GM18868 (cell line): Measurements from ENCODE around the gene PRSS48.
"Not testable (repeated sequence)": the region's sequence is repeated elsewhere in the genome, so short reads cannot be mapped to it uniquely, and the experiment has no call there.

Experiments
- ATAC-seq: cut with Tn5 transposase; IDR thresholded peaks from one replicate; pipeline ENCODE4 v1.9.1; 2021; ENCODE audit warnings: mild to moderate bottlenecking, moderate library complexity; ENCODE audit not compliant: unreplicated experiment

Gene PRSS48

GRCh38 chr4:151315212-151315886 lies 38.4 kb downstream of the PRSS48 start:
- ATAC-seq = no peak

- no peak for ATAC-seq
Measured at GRCh38 chr4:151316645-151317044, 39.7 kb downstream of the PRSS48 start.

GRCh38 chr4:151318307-151319006 lies 41.5 kb downstream of the PRSS48 start:
- ATAC-seq = no peak

- ATAC-seq = no peak
Measured at GRCh38 chr4:151319490-151319889, 42.5 kb downstream of the PRSS48 start.

- ATAC-seq = no peak
Measured at GRCh38 chr4:151321586-151321985, 44.6 kb downstream of the PRSS48 start.

GRCh38 chr4:151322161-151322560 lies 45.2 kb downstream of the PRSS48 start:
- not testable (repeated sequence) for ATAC-seq

- no peak for ATAC-seq
Measured at GRCh38 chr4:151322570-151322969, 45.6 kb downstream of the PRSS48 start.

GRCh38 chr4:151323667-151324066 lies 46.7 kb downstream of the PRSS48 start:
- ATAC-seq = no peak

- no peak for ATAC-seq
Measured at GRCh38 chr4:151324124-151324751, 47.3 kb downstream of the PRSS48 start.

GRCh38 chr4:151324752-151325110 lies 47.8 kb downstream of the PRSS48 start:
- ATAC-seq = no peak

GRCh38 chr4:151325111-151325948 lies 48.4 kb downstream of the PRSS48 start, which contains the start of gene SH3D19:
SH3D19 (minus strand) TSS chr4:151325605; CDS start chr4:151325352, 253 bp downstream.
- ATAC-seq = no peak

- no peak for ATAC-seq
Measured at GRCh38 chr4:151325949-151326246, 48.9 kb downstream of the PRSS48 start.

GRCh38 chr4:151329217-151330007 lies 52.5 kb downstream of the PRSS48 start:
- ATAC-seq = no peak

GRCh38 chr4:151331276-151332042 lies 54.5 kb downstream of the PRSS48 start:
- ATAC-seq = no peak

- no peak for ATAC-seq
Measured at GRCh38 chr4:151339467-151339866, 62.5 kb downstream of the PRSS48 start.

- no peak for ATAC-seq
Measured at GRCh38 chr4:151340751-151341385, 63.9 kb downstream of the PRSS48 start.
